EH (cell line): ENCODE data around the gene GSDME.

Experiments
- DNase-seq: peaks from one replicate; pipeline ENCODE4 v3.0.0-alpha.2; 2015; ENCODE audit warnings: low read depth

The GSDME gene

GRCh38 chr7:24653316-24654085, 103.8 kb downstream of the GSDME start:
- no peak for DNase-seq

GRCh38 chr7:24652251-24652939, 104.9 kb downstream of the GSDME start:
- DNase-seq: no peak
